Neuron (in vitro differentiated cells): ENCODE results near the gene CDH8.

Source experiments
- H2AFZ ChIP-seq: one replicate; pipeline ENCODE4 v1.6.1; 2013; ENCODE audit warnings: low read depth, mild to moderate bottlenecking, inconsistent platforms, low read length, moderate library complexity
- H3K27me3 ChIP-seq: one replicate; pipeline ENCODE4 v1.6.1; 2013; ENCODE audit warnings: low read length; ENCODE audit not compliant: insufficient read depth
- H3K36me3 ChIP-seq: one replicate; pipeline ENCODE4 v1.6.1; 2013; ENCODE audit warnings: low read length; ENCODE audit not compliant: insufficient read depth
- H3K4me1 ChIP-seq: one replicate; pipeline ENCODE4 v1.6.1; 2013; ENCODE audit warnings: low read length; ENCODE audit not compliant: insufficient read depth
- H3K4me3 ChIP-seq: 2 replicates; pipeline ENCODE4 v1.5.1; 2013; ENCODE audit warnings: mild to moderate bottlenecking, low read length, moderate library complexity
- H3K9me3 ChIP-seq: one replicate; pipeline ENCODE4 v1.6.1; 2013; ENCODE audit warnings: low read length

CDH8 gene

GRCh38 chr16:61862221-61863155 lies 173.8 kb downstream of the CDH8 start:
- peaks cover 8% of the 10 kb centered on the region for H3K4me1 ChIP-seq
- H3K4me3 ChIP-seq = no peak overlapping the region
- H3K9me3 ChIP-seq = peaks cover 2% of the 10 kb centered on the region
- no peaks in the 10 kb centered on the region for H3K36me3 ChIP-seq
- H2AFZ ChIP-seq = no peak overlapping the region
- no peaks in the 10 kb centered on the region for H3K27me3 ChIP-seq

GRCh38 chr16:61858988-61859387 lies 177.2 kb downstream of the CDH8 start:
- no peaks in the 10 kb centered on the region for H3K27me3 ChIP-seq
- no peaks in the 10 kb centered on the region for H3K9me3 ChIP-seq
- H3K36me3 ChIP-seq = peaks cover 6% of the 10 kb centered on the region
- H3K4me3 ChIP-seq = no peak overlapping the region
- peaks cover 8% of the 10 kb centered on the region for H3K4me1 ChIP-seq
- no peak overlapping the region for H2AFZ ChIP-seq

- Histone ChIP-seq H3K27me3 (no peaks in the 10 kb centered on the region), H3K9me3 (no peaks in the 10 kb centered on the region), H2AFZ (no peak overlapping the region), H3K4me1 (peaks cover 13% of the 10 kb centered on the region), H3K36me3 (no peaks in the 10 kb centered on the region), H3K4me3 (no peak overlapping the region)
Observed at GRCh38 chr16:61842666-61843065, 193.6 kb downstream of the CDH8 start.

GRCh38 chr16:61836804-61837393 lies 199.3 kb downstream of the CDH8 start:
- no peaks in the 10 kb centered on the region for H3K27me3 ChIP-seq
- H2AFZ ChIP-seq = no peak overlapping the region
- H3K9me3 ChIP-seq = no peaks in the 10 kb centered on the region
- H3K4me1 ChIP-seq = peaks cover 32% of the 10 kb centered on the region
- H3K36me3 ChIP-seq = no peaks in the 10 kb centered on the region
- H3K4me3 ChIP-seq = peak overlapping the region; percentile 35

DNA sequence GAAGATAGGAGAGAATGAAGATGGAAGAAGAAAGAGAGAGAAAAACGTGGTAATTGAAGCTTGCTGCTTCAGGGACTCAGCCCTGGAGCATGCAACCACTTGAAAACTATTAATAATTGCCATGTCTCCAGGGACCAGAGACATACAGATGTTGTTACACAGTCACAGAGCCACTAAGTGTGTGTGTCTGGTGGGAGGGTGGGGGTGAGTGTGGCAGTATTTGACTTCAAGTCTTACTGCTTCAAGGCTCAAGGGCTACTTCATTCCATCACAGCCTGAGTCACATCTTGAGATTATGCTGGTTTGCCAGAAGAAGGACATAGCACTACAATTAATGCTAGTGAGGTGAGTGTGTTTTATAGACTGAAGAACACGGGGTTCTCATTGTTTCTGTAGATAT lies 202.2 kb downstream of the CDH8 start:
- H3K27me3 ChIP-seq = no peaks in the 10 kb centered on the region
- H3K4me3 ChIP-seq = no peak overlapping the region
- no peaks in the 10 kb centered on the region for H3K36me3 ChIP-seq
- H3K9me3 ChIP-seq = no peaks in the 10 kb centered on the region
- no peak overlapping the region for H2AFZ ChIP-seq
- peaks cover 32% of the 10 kb centered on the region for H3K4me1 ChIP-seq

DNA sequence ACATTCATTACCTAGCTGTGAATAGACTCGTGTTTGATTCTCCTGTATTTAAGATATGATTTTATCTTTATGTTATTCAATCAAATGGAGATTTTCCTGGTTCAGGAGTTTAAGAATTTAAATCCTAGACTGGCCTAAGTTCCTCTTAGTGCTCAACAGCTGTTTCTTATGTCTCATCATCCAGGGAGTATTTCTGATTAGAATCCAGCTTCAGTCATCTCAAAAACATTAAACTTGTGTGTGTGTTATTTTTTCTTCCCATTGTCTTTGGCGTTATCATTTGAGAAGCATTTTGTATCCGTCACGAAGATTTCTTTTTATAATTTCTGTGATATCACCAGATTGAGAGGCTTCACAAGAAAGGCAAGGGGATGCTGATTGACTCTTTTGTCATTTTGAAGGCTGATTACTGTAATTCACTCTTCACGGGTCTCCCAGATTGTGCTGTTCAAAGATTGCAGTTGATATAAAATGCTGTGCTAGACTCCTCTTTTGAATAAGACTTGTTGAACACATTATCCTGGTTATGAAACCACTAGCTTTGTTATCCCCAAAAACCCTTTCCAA lies 204.8 kb downstream of the CDH8 start:
- Histone ChIP-seq H3K27me3 (no peaks in the 10 kb centered on the region), H3K4me1 (peaks cover 12% of the 10 kb centered on the region), H3K4me3 (no peak overlapping the region), H3K36me3 (no peaks in the 10 kb centered on the region), H2AFZ (no peak overlapping the region), H3K9me3 (no peaks in the 10 kb centered on the region)

DNA sequence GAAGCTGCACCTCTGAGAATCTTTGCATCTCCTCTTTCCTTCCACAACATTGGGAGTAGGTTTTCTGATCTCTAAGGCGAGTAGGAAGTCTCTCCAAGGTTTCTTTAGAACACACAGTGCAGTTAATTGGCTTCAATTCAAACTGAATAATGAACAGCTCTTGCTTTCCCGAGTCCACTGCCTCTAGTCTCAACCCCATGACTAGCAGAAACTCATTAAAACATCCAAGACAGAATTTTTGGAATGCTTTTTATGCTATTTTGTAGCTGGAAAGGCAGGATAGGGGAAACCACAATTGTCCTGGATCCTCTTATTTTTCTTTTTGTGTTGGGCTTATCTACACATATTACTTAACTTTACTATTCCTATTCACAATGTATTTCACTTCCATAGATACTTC lies 206.6 kb downstream of the CDH8 start:
- no peaks in the 10 kb centered on the region for H3K36me3 ChIP-seq
- no peaks in the 10 kb centered on the region for H3K9me3 ChIP-seq
- H2AFZ ChIP-seq = no peak overlapping the region
- H3K27me3 ChIP-seq = no peaks in the 10 kb centered on the region
- H3K4me1 ChIP-seq = peaks cover 6% of the 10 kb centered on the region
- no peak overlapping the region for H3K4me3 ChIP-seq

DNA sequence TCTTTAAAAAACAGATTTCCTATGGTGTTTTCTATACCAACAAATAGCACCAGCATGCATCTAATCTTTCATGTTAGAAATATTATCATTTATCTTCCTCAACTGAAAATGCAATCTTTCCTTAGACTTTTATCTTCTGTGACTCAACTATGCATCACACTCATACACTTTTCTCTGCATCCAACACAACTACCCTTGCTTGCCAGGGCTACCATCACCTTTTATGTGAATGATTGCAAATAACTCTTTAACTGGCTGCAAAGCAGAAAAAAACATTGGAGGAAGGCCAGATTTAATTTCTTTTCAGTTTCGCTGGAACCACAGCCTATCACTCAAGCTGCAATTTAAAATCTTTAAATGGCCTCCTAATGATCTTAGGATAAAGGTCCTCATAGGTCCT lies 212.9 kb downstream of the CDH8 start:
- Histone ChIP-seq H2AFZ (no peak overlapping the region), H3K36me3 (peaks cover 5% of the 10 kb centered on the region), H3K4me3 (no peak overlapping the region), H3K4me1 (peaks cover 7% of the 10 kb centered on the region), H3K27me3 (no peaks in the 10 kb centered on the region), H3K9me3 (no peaks in the 10 kb centered on the region)

GRCh38 chr16:61820820-61821219 lies 215.4 kb downstream of the CDH8 start:
- Histone ChIP-seq H3K27me3 (no peaks in the 10 kb centered on the region), H3K36me3 (peaks cover 5% of the 10 kb centered on the region), H3K4me1 (peaks cover 2% of the 10 kb centered on the region), H3K4me3 (no peak overlapping the region), H3K9me3 (no peaks in the 10 kb centered on the region), H2AFZ (no peak overlapping the region)

DNA sequence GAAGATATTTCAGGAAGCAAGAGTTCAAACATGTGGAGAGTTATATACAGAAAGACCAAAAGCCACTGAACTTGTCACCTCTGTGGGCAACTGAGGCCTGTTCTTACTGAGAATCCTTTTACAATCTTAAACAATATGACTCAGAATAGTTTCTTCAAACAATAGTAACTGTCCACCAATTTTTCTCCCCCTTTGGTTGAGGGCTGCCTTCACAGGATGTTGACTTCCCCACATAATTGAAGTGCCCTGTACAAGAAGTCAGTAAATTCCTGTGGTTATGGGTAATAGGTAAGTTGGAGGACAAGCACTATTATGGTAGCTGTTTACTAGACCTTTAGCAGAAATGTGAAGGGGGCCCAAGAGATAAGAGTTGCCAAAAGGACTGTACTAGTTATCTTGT lies 215.8 kb downstream of the CDH8 start:
- Histone ChIP-seq H3K4me3 (no peak overlapping the region), H3K36me3 (peaks cover 5% of the 10 kb centered on the region), H3K9me3 (no peaks in the 10 kb centered on the region), H2AFZ (no peak overlapping the region), H3K4me1 (peaks cover 2% of the 10 kb centered on the region), H3K27me3 (no peaks in the 10 kb centered on the region)

GRCh38 chr16:61818850-61819249 lies 217.4 kb downstream of the CDH8 start:
- Histone ChIP-seq H3K27me3 (no peaks in the 10 kb centered on the region), H3K4me1 (peaks cover 2% of the 10 kb centered on the region), H3K9me3 (no peaks in the 10 kb centered on the region), H2AFZ (no peak overlapping the region), H3K36me3 (peaks cover 5% of the 10 kb centered on the region), H3K4me3 (no peak overlapping the region)

- H3K27me3 ChIP-seq = no peaks in the 10 kb centered on the region
Observed at GRCh38 chr16:61817583-61818278, 218.5 kb downstream of the CDH8 start.

More at GRCh38 chr16:61817583-61818278, 218.5 kb downstream of the CDH8 start:
- Histone ChIP-seq H3K4me1 (peaks cover 3% of the 10 kb centered on the region), H3K4me3 (no peak overlapping the region), H3K36me3 (peaks cover 5% of the 10 kb centered on the region), H2AFZ (no peak overlapping the region), H3K9me3 (no peaks in the 10 kb centered on the region)
